ENCODE results near the gene KCNQ1.

The KCNQ1 gene

DNA sequence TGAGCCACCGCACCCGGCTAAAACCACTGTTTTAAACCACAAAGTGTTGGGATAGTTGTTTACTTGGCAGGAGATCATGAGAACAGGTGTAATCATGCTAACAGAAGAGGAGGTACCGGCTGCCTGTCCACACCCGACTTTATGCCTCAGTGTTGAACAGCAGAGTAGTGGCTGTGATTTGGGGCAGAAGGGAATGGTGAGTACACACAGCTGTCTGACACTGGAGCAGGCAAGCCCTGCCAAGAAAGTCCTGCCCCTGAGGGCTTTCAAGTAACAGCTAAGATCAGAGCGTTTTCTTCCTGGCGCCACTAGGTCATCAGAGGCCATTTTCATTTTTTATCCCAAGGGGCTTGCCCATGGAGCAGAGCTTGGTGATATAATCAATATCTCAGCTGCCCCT is 432.7 kb downstream of the KCNQ1 start:
- DNase-seq, result no peak
- Histone ChIP-seq H3K4me3 (ENCODE audit: low read depth, low read length) (no peak overlapping the region), H3K36me3 (no peaks in the 10 kb centered on the region), H3K27ac (no peak overlapping the region), H3K27me3 (ENCODE audit: insufficient read depth, low read depth, severe bottlenecking) (no peaks in the 10 kb centered on the region), H3K9me3 (ENCODE audit: severe bottlenecking) (peaks cover 10% of the 10 kb centered on the region)
- TF ChIP-seq CTCF (IDR thresholded peaks at IDR 0.05; ENCODE audit: low read depth, low read length), result no peak

DNA sequence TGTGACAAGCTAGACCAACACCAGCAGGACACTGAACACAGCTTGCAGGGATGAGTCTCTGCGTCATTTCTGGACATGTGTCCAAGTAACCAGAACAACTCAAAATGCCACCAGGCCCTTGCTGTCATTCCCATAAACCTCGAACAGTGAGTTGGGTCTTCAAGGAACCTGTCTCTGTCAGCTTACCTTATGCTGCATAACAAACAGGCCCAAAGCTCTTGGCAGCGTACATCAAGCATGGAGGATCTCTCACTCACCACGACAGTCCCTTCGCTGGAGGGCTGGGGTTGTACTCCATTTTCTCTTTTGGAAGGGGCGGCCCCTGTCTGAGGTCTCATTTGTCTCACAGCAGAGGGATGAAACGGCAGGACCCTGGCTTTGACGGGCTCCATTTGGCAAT is 434.0 kb downstream of the KCNQ1 start:
- Histone ChIP-seq H3K27me3 (ENCODE audit: insufficient read depth, low read depth, severe bottlenecking) (no peaks in the 10 kb centered on the region), H3K36me3 (peaks cover 5% of the 10 kb centered on the region), H3K9me3 (ENCODE audit: severe bottlenecking) (peaks cover 10% of the 10 kb centered on the region), H3K27ac (no peak overlapping the region), H3K4me3 (ENCODE audit: low read depth, low read length) (no peak overlapping the region)
- no peak for TF ChIP-seq CTCF (IDR thresholded peaks at IDR 0.05; ENCODE audit: low read depth, low read length)
- DNase-seq, result no peak

DNA sequence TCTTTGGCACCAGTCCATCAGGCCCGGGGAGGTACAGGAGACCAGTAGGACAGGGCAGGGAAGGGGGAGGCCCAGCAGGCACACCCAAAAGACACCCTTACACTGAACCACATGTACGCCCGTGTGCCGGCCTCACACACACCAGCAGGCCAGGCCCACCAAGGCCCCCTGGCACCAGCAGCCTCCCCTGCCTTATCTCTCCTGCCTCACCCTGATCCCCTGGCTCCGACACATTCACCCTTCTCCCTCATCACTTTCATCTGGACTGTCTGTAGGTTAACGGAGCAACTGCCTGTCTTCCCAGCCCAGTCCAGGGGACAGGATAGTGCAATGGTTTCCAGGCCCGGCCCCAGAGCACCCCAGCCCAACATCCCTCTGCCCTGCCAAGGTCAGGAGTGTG is 435.8 kb downstream of the KCNQ1 start:
- no peak overlapping the region for H3K4me3 ChIP-seq (ENCODE audit: low read depth, low read length)
- no peak for DNase-seq
- H3K36me3 ChIP-seq, result peaks cover 5% of the 10 kb centered on the region
- H3K9me3 ChIP-seq (ENCODE audit: severe bottlenecking), result no peaks in the 10 kb centered on the region
- no peak overlapping the region for H3K27ac ChIP-seq
- no peaks in the 10 kb centered on the region for H3K27me3 ChIP-seq (ENCODE audit: insufficient read depth, low read depth, severe bottlenecking)
- TF ChIP-seq CTCF (IDR thresholded peaks at IDR 0.05; ENCODE audit: low read depth, low read length), result no peak

- no peak overlapping the region for H3K27ac ChIP-seq
- no peaks in the 10 kb centered on the region for H3K27me3 ChIP-seq (ENCODE audit: insufficient read depth, low read depth, severe bottlenecking)
- DNase-seq, result no peak
- H3K9me3 ChIP-seq (ENCODE audit: severe bottlenecking), result no peaks in the 10 kb centered on the region
- no peak overlapping the region for H3K4me3 ChIP-seq (ENCODE audit: low read depth, low read length)
- H3K36me3 ChIP-seq, result peaks cover 5% of the 10 kb centered on the region
- no peak for TF ChIP-seq CTCF (IDR thresholded peaks at IDR 0.05; ENCODE audit: low read depth, low read length)
Observed at GRCh38 chr11:2881076-2881980, 436.5 kb downstream of the KCNQ1 start.

- no peak for DNase-seq
- no peak for TF ChIP-seq CTCF (IDR thresholded peaks at IDR 0.05; ENCODE audit: low read depth, low read length)
- H3K36me3 ChIP-seq, result peaks cover 5% of the 10 kb centered on the region
- H3K27ac ChIP-seq, result no peak overlapping the region
- H3K9me3 ChIP-seq (ENCODE audit: severe bottlenecking), result no peaks in the 10 kb centered on the region
- H3K4me3 ChIP-seq (ENCODE audit: low read depth, low read length), result no peak overlapping the region
- no peaks in the 10 kb centered on the region for H3K27me3 ChIP-seq (ENCODE audit: insufficient read depth, low read depth, severe bottlenecking)
Observed at GRCh38 chr11:2881981-2882375, 437.2 kb downstream of the KCNQ1 start.
